HepG2 (cell line): ENCODE data around the gene WIPF2. TPM values are rescaled to one million over a fixed set of nuclear protein-coding genes. Genes with fewer than 3 reads are reported as not detected.

Experiments
- ATAC-seq: fragments of 200-7000 bp; cut with Tn5 transposase; 3 replicates; pipeline ENCODE4 v1.9.1; 2020; ENCODE audit warnings: mild to moderate bottlenecking, moderate library complexity
- BruUV-seq: library from RNA; stranded (reverse); fragments of 400-500 nt; replicated peaks from 2 replicates; lab custom pipeline; 2021; lab: Mats Ljungman, UMichigan
- CTCF ChIA-PET: fragments of 300-600 bp; formaldehyde crosslinking; extraction: SDS; loops from one replicate; lab custom pipeline; 2021; ENCODE audit warnings: low total read pairs, inconsistent platforms, low intra/inter-chr PET ratio; lab: Yijun Ruan, JAX
- POLR2A ChIA-PET: fragments of 350-600 bp; sonication (Branson Sonifier 250); formaldehyde crosslinking; loops from one replicate; lab custom pipeline; 2020; ENCODE audit warnings: antibody characterized with exemption, inconsistent platforms; lab: Yijun Ruan, JAX
- DNase-seq: peaks from one replicate; pipeline ENCODE4 v3.0.0-alpha.2; 2015; ENCODE audit warnings: low spot score
- FAIRE-seq: peaks from 3 replicates; lab custom pipeline; 2011; peaks lifted over from hg19 to GRCh38; lab: Jason Lieb, UNC
- H2AFZ ChIP-seq: one replicate; pipeline ENCODE4 v1.6.1; 2011; ENCODE audit warnings: low read length, inconsistent platforms
- H3K27ac ChIP-seq: fragments of 300-600 bp; 3 replicates; pipeline ENCODE4 v1.8.0; 2011; ENCODE audit warnings: mixed run types, mild to moderate bottlenecking, mixed read lengths, low read length, inconsistent platforms; ENCODE audit not compliant: insufficient read depth; ENCODE audit errors: extremely low read length
- H3K27me3 ChIP-seq, 2 experiments: fragments of 200-600 bp in 1 of 2; 2 replicates in 1 of 2; 3 replicates in 1 of 2; pipeline versions ENCODE4 v1.6.0 to v1.8.0; 2011; ENCODE audit warnings: low read length in 2 of 2, mild to moderate bottlenecking in 2 of 2, moderate library complexity in 2 of 2, inconsistent platforms in 1 of 2; ENCODE audit not compliant: insufficient read depth in 2 of 2, control insufficient read depth in 1 of 2
- H3K36me3 ChIP-seq, 2 experiments: fragments of 200-600 bp in 1 of 2; replicated peaks in 1 of 2; 2 replicates in 1 of 2; 3 replicates in 1 of 2; pipeline versions ENCODE4 v1.5.1 to v1.8.0; 2011; ENCODE audit warnings: low read length in 2 of 2, inconsistent platforms in 1 of 2; ENCODE audit not compliant: insufficient read depth in 2 of 2, control insufficient read depth in 1 of 2
- H3K4me1 ChIP-seq: 2 replicates; pipeline ENCODE4 v1.5.1; 2012; ENCODE audit warnings: low read length, inconsistent platforms; ENCODE audit not compliant: insufficient read depth
- H3K4me2 ChIP-seq: 2 replicates; pipeline ENCODE4 v1.6.0; 2011; ENCODE audit warnings: low read depth, low read length, inconsistent platforms
- H3K4me3 ChIP-seq, 3 experiments: fragments of 200-600 bp in 1 of 3; sonication (generic), shearing (Covaris generic) in 1 of 3; replicated peaks in 1 of 3; 2 replicates each; pipeline ENCODE4 v1.5.1; 2011 to 2016; ENCODE audit warnings: low read length in 3 of 3, inconsistent platforms in 2 of 3, low read depth in 2 of 3, mild to moderate bottlenecking in 2 of 3, control low read depth in 1 of 3, mixed read lengths in 1 of 3; ENCODE audit not compliant: insufficient read depth in 1 of 3
- H3K79me2 ChIP-seq: one replicate; pipeline ENCODE4 v1.6.1; 2011; ENCODE audit warnings: low read length, inconsistent platforms; ENCODE audit not compliant: insufficient read depth
- H3K9ac ChIP-seq: 2 replicates; pipeline ENCODE4 v1.6.0; 2011; ENCODE audit warnings: mild to moderate bottlenecking, low read depth, low read length, inconsistent platforms; ENCODE audit not compliant: insufficient read depth
- H3K9me3 ChIP-seq: 2 replicates; pipeline ENCODE4 v1.5.1; 2012; ENCODE audit warnings: mild to moderate bottlenecking, low read length
- H4K20me1 ChIP-seq: 2 replicates; pipeline ENCODE4 v1.6.0; 2011; ENCODE audit warnings: inconsistent platforms, mild to moderate bottlenecking, low read length, moderate library complexity; ENCODE audit not compliant: insufficient read depth
- AGO2 ChIP-seq: fragments of 200-400 bp; formaldehyde crosslinking; optimal IDR thresholded peaks from 2 replicates; pipeline ENCODE3; 2017; ENCODE audit warnings: mild to moderate bottlenecking, low read depth, low read length, moderate library complexity
- ATF6 ChIP-seq: sonication (generic); formaldehyde crosslinking; conservative IDR thresholded peaks from 2 replicates; pipeline ENCODE4 v1.4.0; 2020; ENCODE audit warnings: missing genetic modification reagents
- LRRFIP1 ChIP-seq: sonication (generic); formaldehyde crosslinking; conservative IDR thresholded peaks from 2 replicates; pipeline ENCODE4 v1.4.0; 2020; ENCODE audit warnings: missing genetic modification reagents
- MEF2D ChIP-seq: sonication (generic); formaldehyde crosslinking; IDR thresholded peaks from 2 replicates; pipeline ENCODE4 v1.5.1; 2020; ENCODE audit warnings: mild to moderate bottlenecking, missing genetic modification reagents
- MYNN ChIP-seq: sonication (generic); formaldehyde crosslinking; IDR thresholded peaks from 2 replicates; pipeline ENCODE4 v1.4.0; 2020; ENCODE audit warnings: mild to moderate bottlenecking, low read depth, missing genetic modification reagents
- NCOR1 ChIP-seq: fragments of 200-600 bp; sonication (generic); IDR thresholded peaks from 2 replicates; pipeline ENCODE4 v1.7.0; 2017; ENCODE audit warnings: antibody characterized with exemption, low read length, borderline replicate concordance
- ZFY ChIP-seq: sonication (generic); formaldehyde crosslinking; IDR thresholded peaks from 2 replicates; pipeline ENCODE4 v1.4.0; 2020; ENCODE audit warnings: missing genetic modification reagents
- ZIK1 ChIP-seq: sonication (generic); formaldehyde crosslinking; IDR thresholded peaks from 2 replicates; pipeline ENCODE4 v1.5.0; 2020; ENCODE audit warnings: mild to moderate bottlenecking, low read depth, missing genetic modification reagents, borderline replicate concordance
- ZNF121 ChIP-seq: sonication (generic); formaldehyde crosslinking; IDR thresholded peaks from 2 replicates; pipeline ENCODE4 v1.5.0; 2020; ENCODE audit warnings: mild to moderate bottlenecking, missing genetic modification reagents
- ZNF296 ChIP-seq: sonication (generic); formaldehyde crosslinking; conservative IDR thresholded peaks from 2 replicates; pipeline ENCODE4 v1.5.0; 2020; ENCODE audit warnings: mild to moderate bottlenecking, missing genetic modification reagents
- ZNF570 ChIP-seq: sonication (generic); formaldehyde crosslinking; IDR thresholded peaks from 2 replicates; pipeline ENCODE4 v1.4.0; 2020; ENCODE audit warnings: mild to moderate bottlenecking, missing genetic modification reagents, borderline replicate concordance
- ZNF737 ChIP-seq: sonication (generic); formaldehyde crosslinking; IDR thresholded peaks from 2 replicates; pipeline ENCODE4 v1.5.0; 2020; ENCODE audit warnings: missing genetic modification reagents, mild to moderate bottlenecking, borderline replicate concordance
- WGBS: methylation state at CpG from one replicate; pipeline ENCODE4 v1.1.6; 2017; ENCODE audit warnings: low lambda C conversion rate; 5-methylcytosine and 5-hydroxymethylcytosine counted together
- in situ Hi-C: cut with HindIII; loops from 2 replicates; pipeline ENCODE4 v1.10.0; 2017; ENCODE audit warnings: low pct_unique_long_range_greater_than_20kb; ENCODE audit not compliant: extremely low pct_ligation_motif_present
- intact Hi-C: fragments of 100-400 bp; cut with micrococcal nuclease; formaldehyde crosslinking; loops from one replicate; pipeline ENCODE4 v1.10.0; 2022; ENCODE audit not compliant: unreplicated experiment
- polyA plus RNA-seq, 8 experiments: library from polyadenylated mRNA; depleted of rRNA in 3 of 8; stranded (reverse) in 7 of 8; unstranded in 1 of 8; fragments of >200 nt; fragmentation: Illumina TruSeq in 4 of 8; extraction: Trizol in 4 of 8; gene quantifications; 2 replicates each; pipeline versions ENCODE4 v1.2.1 to v1.2.3, GENCODE V29; 2011 to 2016; ENCODE audit warnings: low read depth in 4 of 8, missing spikeins in 1 of 8, mixed read lengths in 1 of 8; ENCODE audit not compliant: insufficient read depth in 1 of 8
- total RNA-seq, 5 experiments: library from RNA; depleted of rRNA; stranded (reverse); fragments of >200 nt; fragmentation: Illumina TruSeq; extraction: Trizol; gene quantifications; 2 replicates each; pipeline ENCODE4 v1.2.3, GENCODE V29; 2016; ENCODE audit warnings: low read depth in 1 of 5

The WIPF2 gene
- total and polyA plus RNA-seq, 2 of the 13 experiments (the other 11 are each of a cell fraction or from before 2014, with no cell fraction given): 7.2 to 10.8 TPM

GRCh38 chr17:40198576-40198975 lies 20.5 kb upstream of the WIPF2 start:
- H3K4me1 ChIP-seq: peaks cover 62% of the 10 kb centered on the region
- peak overlapping the region; percentile 95 for H2AFZ ChIP-seq
- no peaks in the 10 kb centered on the region for H3K79me2 ChIP-seq
- H3K9ac ChIP-seq: peak overlapping the region; percentile 34; the same call in 1 of the 2 replicates
- CTCF ChIA-PET: no interaction called here
- peak overlapping the region; percentile 70 for H3K4me2 ChIP-seq
- in situ Hi-C loops (no loop called here), intact Hi-C loops (no loop called here)
- no peaks in the 10 kb centered on the region for H3K27me3 ChIP-seq
- DNase-seq (no peak), ATAC-seq (no peak), FAIRE-seq (no peak)
- H4K20me1 ChIP-seq: no peaks in the 10 kb centered on the region
- POLR2A ChIA-PET: interaction anchor here (1.0 to 3.0 kb wide), 9 partner anchors 8 to 351 kb away, joined by 3 to 20 read pairs (median 4); partner anchors contain the start of genes CASC3, PSMD3 and WIPF2
- 90% methylated on average over 4 of the region's 5 CpGs for WGBS
- H3K9me3 ChIP-seq: no peaks in the 10 kb centered on the region
- peak overlapping the region; percentile 16 to 57 (median 37); a peak in 5 of 6 replicates for H3K4me3 ChIP-seq
- H3K36me3 ChIP-seq: no peaks in the 10 kb centered on the region
- BruUV-seq: no TSS peak
- 0 out of 2 replicates have a peak, but pooled peaks have one; percentile 6 for TF ChIP-seq MEF2D (CRISPR knock-in tag)
- no peak for TF ChIP-seq ZIK1 (CRISPR knock-in tag)
- 0 out of 2 replicates have a peak, but pooled peaks have one; percentile 23 for TF ChIP-seq ZNF737
- TF ChIP-seq NCOR1: no peak
- TF ChIP-seq ATF6 (CRISPR knock-in tag): no peak
- TF ChIP-seq AGO2: no peak
- TF ChIP-seq ZNF570: no peak
- TF ChIP-seq MYNN: no peak
- no peak for TF ChIP-seq LRRFIP1
- peak; percentile 12; the same call in 1 of the 2 replicates for TF ChIP-seq ZFY (CRISPR knock-in tag)
- peak; percentile 89 for TF ChIP-seq ZNF121
- no peak for TF ChIP-seq ZNF296 (CRISPR knock-in tag)
- H3K27ac ChIP-seq: peak overlapping the region; percentile 41
